IMR-90 (cell line): ENCODE measurements around the gene BCL2. TPM values are rescaled to one million over a fixed set of nuclear protein-coding genes. Genes with fewer than 3 reads are reported as not detected.

Experiments used
- ATAC-seq: fragments of 200-7000 bp; cut with Tn5 transposase; 2 replicates; pipeline ENCODE4 v1.9.1; 2020; ENCODE audit warnings: low read depth, mild to moderate bottlenecking, moderate library complexity
- BruUV-seq: library from RNA; stranded (reverse); fragments of 400-500 nt; replicated peaks from 2 replicates; lab custom pipeline; 2021; lab: Mats Ljungman, UMichigan
- CTCF ChIA-PET: fragments of 300-600 bp; formaldehyde crosslinking; extraction: SDS; loops from one replicate; lab custom pipeline; 2021; ENCODE audit warnings: antibody characterized with exemption; lab: Yijun Ruan, JAX
- POLR2A ChIA-PET: fragments of 300-600 bp; sonication (Branson Sonifier 250); formaldehyde crosslinking; loops from one replicate; lab custom pipeline; 2022; ENCODE audit warnings: antibody characterized with exemption; ENCODE audit not compliant: unreplicated experiment; lab: Charles Lee
- DNase-seq: peaks from one replicate; pipeline ENCODE4 v3.0.0; 2013
- H2AFZ ChIP-seq: replicated peaks from 2 replicates; pipeline ENCODE3; 2013; ENCODE audit warnings: low read length, mild to moderate bottlenecking; ENCODE audit not compliant: poor library complexity
- H2AK5ac ChIP-seq: 2 replicates; pipeline ENCODE4 v1.6.1; 2013; ENCODE audit warnings: low read depth, low read length, inconsistent platforms
- H2AK9ac ChIP-seq: replicated peaks from 2 replicates; pipeline ENCODE3; 2013; ENCODE audit warnings: mild to moderate bottlenecking, low read depth, low read length, moderate library complexity; ENCODE audit not compliant: poor library complexity
- H2BK120ac ChIP-seq: 2 replicates; pipeline ENCODE4 v1.6.1; 2013; ENCODE audit warnings: low read depth, low read length, inconsistent platforms
- H2BK15ac ChIP-seq: 3 replicates; pipeline ENCODE4 v1.6.1; 2013; ENCODE audit warnings: low read depth, low read length, inconsistent platforms
- H2BK20ac ChIP-seq: 2 replicates; pipeline ENCODE4 v1.6.1; 2013; ENCODE audit warnings: low read depth, mild to moderate bottlenecking, inconsistent platforms, low read length, moderate library complexity
- H2BK5ac ChIP-seq: 2 replicates; pipeline ENCODE4 v1.6.1; 2013; ENCODE audit warnings: mild to moderate bottlenecking, low read depth, low read length, inconsistent platforms; ENCODE audit not compliant: poor library complexity, severe bottlenecking
- H3K14ac ChIP-seq: replicated peaks from 2 replicates; pipeline ENCODE4 v1.6.1; 2013; ENCODE audit warnings: low read depth, low read length, inconsistent platforms
- H3K18ac ChIP-seq: 2 replicates; pipeline ENCODE4 v1.6.1; 2013; ENCODE audit warnings: low read depth, low read length, control low read depth
- H3K23ac ChIP-seq: 2 replicates; pipeline ENCODE4 v1.6.1; 2013; ENCODE audit warnings: low read depth, low read length, inconsistent platforms
- H3K27ac ChIP-seq: 2 replicates; pipeline ENCODE4 v1.5.1; 2013; ENCODE audit warnings: mild to moderate bottlenecking, control low read depth, low read length; ENCODE audit not compliant: insufficient read depth
- H3K27me3 ChIP-seq: 2 replicates; pipeline ENCODE4 v1.6.1; 2013; ENCODE audit warnings: low read length; ENCODE audit not compliant: control insufficient read depth, insufficient read depth
- H3K36me3 ChIP-seq: 2 replicates; pipeline ENCODE4 v1.6.1; 2013; ENCODE audit warnings: low read length, mixed read lengths; ENCODE audit not compliant: control insufficient read depth, insufficient read depth
- H3K4ac ChIP-seq: 2 replicates; pipeline ENCODE4 v1.6.1; 2013; ENCODE audit warnings: low read depth, low read length, inconsistent platforms
- H3K4me1 ChIP-seq: 2 replicates; pipeline ENCODE4 v1.6.1; 2013; ENCODE audit warnings: low read length, mixed read lengths; ENCODE audit not compliant: control insufficient read depth, insufficient read depth
- H3K4me2 ChIP-seq: 2 replicates; pipeline ENCODE4 v1.6.1; 2013; ENCODE audit warnings: low read depth, mild to moderate bottlenecking, control low read depth, low read length, moderate library complexity
- H3K4me3 ChIP-seq: 2 replicates; pipeline ENCODE4 v1.5.1; 2013; ENCODE audit warnings: low read depth, mild to moderate bottlenecking, control low read depth, low read length, moderate library complexity; ENCODE audit not compliant: insufficient read depth
- H3K56ac ChIP-seq: 2 replicates; pipeline ENCODE4 v1.6.1; 2013; ENCODE audit warnings: low read length, inconsistent platforms; ENCODE audit not compliant: insufficient read depth; ENCODE audit errors: extremely low read depth
- H3K79me1 ChIP-seq, 2 experiments: 2 replicates each; pipeline ENCODE4 v1.6.1; 2013; ENCODE audit warnings: low read length in 2 of 2, inconsistent platforms in 1 of 2, low read depth in 1 of 2
- H3K9ac ChIP-seq: 2 replicates; pipeline ENCODE4 v1.6.1; 2013; ENCODE audit warnings: low read depth, low read length, control low read depth
- H3K9me1 ChIP-seq: 2 replicates; pipeline ENCODE4 v1.6.1; 2013; ENCODE audit warnings: low read length, inconsistent platforms; ENCODE audit not compliant: insufficient read depth
- H3K9me3 ChIP-seq: 2 replicates; pipeline ENCODE4 v1.6.1; 2013; ENCODE audit warnings: low read length; ENCODE audit not compliant: control insufficient read depth, insufficient read depth
- H4K20me1 ChIP-seq: 2 replicates; pipeline ENCODE4 v1.6.1; 2013; ENCODE audit warnings: low read length, inconsistent platforms; ENCODE audit not compliant: insufficient read depth
- H4K5ac ChIP-seq: 2 replicates; pipeline ENCODE4 v1.6.1; 2013; ENCODE audit warnings: mild to moderate bottlenecking, low read depth, low read length, control low read depth
- H4K8ac ChIP-seq, 2 experiments: 2 replicates each; pipeline ENCODE4 v1.6.1; 2013; ENCODE audit warnings: low read depth in 2 of 2, low read length in 2 of 2, control low read depth in 1 of 2, inconsistent platforms in 1 of 2
- H4K91ac ChIP-seq: 2 replicates; pipeline ENCODE4 v1.6.1; 2013; ENCODE audit warnings: low read depth, low read length, inconsistent platforms; ENCODE audit not compliant: insufficient read depth
- BHLHE40 ChIP-seq: fragments of 150-350 bp; IDR thresholded peaks from 2 replicates; pipeline ENCODE4 v1.6.1; 2016; ENCODE audit warnings: mild to moderate bottlenecking, low read depth, low read length
- CEBPB ChIP-seq: IDR thresholded peaks from 2 replicates; pipeline ENCODE4 v1.6.1; 2012; ENCODE audit warnings: low read depth, low read length, improper control_type of control experiment
- FOS ChIP-seq: fragments of 150-350 bp; IDR thresholded peaks from 2 replicates; pipeline ENCODE4 v1.6.1; 2016; ENCODE audit warnings: low read depth, low read length
- MAFK ChIP-seq: IDR thresholded peaks from 2 replicates; pipeline ENCODE4 v1.6.1; 2012; ENCODE audit warnings: low read depth, low read length, improper control_type of control experiment
- MAZ ChIP-seq: IDR thresholded peaks from 2 replicates; pipeline ENCODE4 v1.6.1; 2012; ENCODE audit warnings: low read depth, mild to moderate bottlenecking, low read length, improper control_type of control experiment, moderate library complexity, borderline replicate concordance
- MXI1 ChIP-seq: IDR thresholded peaks from 2 replicates; pipeline ENCODE4 v1.6.1; 2012; ENCODE audit warnings: low read depth, mild to moderate bottlenecking, low read length, moderate library complexity, borderline replicate concordance
- NFE2L2 ChIP-seq: fragments of 150-350 bp; IDR thresholded peaks from 2 replicates; pipeline ENCODE4 v1.6.1; 2016; ENCODE audit warnings: low read depth, mild to moderate bottlenecking, low read length
- RAD21 ChIP-seq: IDR thresholded peaks from 2 replicates; pipeline ENCODE4 v1.6.1; 2012; ENCODE audit warnings: low read length, improper control_type of control experiment
- RCOR1 ChIP-seq: IDR thresholded peaks from 2 replicates; pipeline ENCODE4 v1.6.1; 2012; ENCODE audit warnings: mild to moderate bottlenecking, low read length, improper control_type of control experiment; ENCODE audit not compliant: insufficient replicate concordance
- RFX5 ChIP-seq: IDR thresholded peaks from 2 replicates; pipeline ENCODE4 v1.8.0; 2012; ENCODE audit warnings: low read depth, mild to moderate bottlenecking, low read length, moderate library complexity
- SMC3 ChIP-seq: fragments of 150-350 bp; IDR thresholded peaks from 2 replicates; pipeline ENCODE4 v1.6.1; 2016; ENCODE audit warnings: low read depth, mild to moderate bottlenecking, antibody characterized with exemption, low read length, moderate library complexity
- WGBS, 2 experiments: methylation state at CpG; one replicate each; pipeline versions ENCODE4 v1.1.5 to v1.1.7; 2013; ENCODE audit warnings: missing lambda C conversion rate in 2 of 2; ENCODE audit not compliant: insufficient read length in 1 of 2; ENCODE audit errors: extremely low coverage in 2 of 2; 5-methylcytosine and 5-hydroxymethylcytosine counted together
- dilution Hi-C: fragments of 300-500 bp; cut with HindIII; formaldehyde crosslinking; loops from one replicate; pipeline ENCODE4 v1.14.3; 2018; ENCODE audit warnings: low sequenced_read_pairs; ENCODE audit not compliant: unreplicated experiment
- in situ Hi-C: fragments of 300-500 bp; cut with MboI; formaldehyde crosslinking; loops from 3 replicates; pipeline ENCODE4 v1.14.3; 2019; ENCODE audit warnings: low sequenced_read_pairs, inconsistent platforms, mixed read lengths
- intact Hi-C: fragments of 100-400 bp; cut with micrococcal nuclease; formaldehyde crosslinking; loops from 2 replicates; pipeline ENCODE4 v1.10.0; 2022
- polyA plus RNA-seq, 3 experiments: library from polyadenylated mRNA; depleted of rRNA; stranded (reverse); fragments of >200 nt; gene quantifications; 2 replicates each; pipeline ENCODE4 v1.2.3, GENCODE V29; 2012; ENCODE audit warnings: low replicate concordance in 1 of 3
- total RNA-seq: library from RNA; depleted of rRNA; stranded (reverse); fragments of >200 nt; gene quantifications from 2 replicates; pipeline ENCODE4 v1.2.3, GENCODE V29; 2012
- TF ChIP-seq, protein P1 (sequence below): conservative IDR thresholded peaks from 2 replicates; pipeline ENCODE4 v1.5.1; 2012; ENCODE audit warnings: mild to moderate bottlenecking, low read depth, low read length, improper control_type of control experiment
- TF ChIP-seq, protein P2 (sequence below): fragments of 150-350 bp; IDR thresholded peaks from 2 replicates; pipeline ENCODE4 v1.6.1; 2017; ENCODE audit warnings: mild to moderate bottlenecking, antibody characterized with exemption, low read length, low read depth
- TF ChIP-seq, protein P3 (sequence below): fragments of 150-350 bp; IDR thresholded peaks from 2 replicates; pipeline ENCODE4 v1.6.1; 2016; ENCODE audit warnings: low read depth, mild to moderate bottlenecking, low read length, moderate library complexity, borderline replicate concordance

The BCL2 gene
- total and polyA plus RNA-seq, 2 of the 4 experiments (the other 2 are of a cell fraction) = 0.24 to 0.54 TPM

DNA sequence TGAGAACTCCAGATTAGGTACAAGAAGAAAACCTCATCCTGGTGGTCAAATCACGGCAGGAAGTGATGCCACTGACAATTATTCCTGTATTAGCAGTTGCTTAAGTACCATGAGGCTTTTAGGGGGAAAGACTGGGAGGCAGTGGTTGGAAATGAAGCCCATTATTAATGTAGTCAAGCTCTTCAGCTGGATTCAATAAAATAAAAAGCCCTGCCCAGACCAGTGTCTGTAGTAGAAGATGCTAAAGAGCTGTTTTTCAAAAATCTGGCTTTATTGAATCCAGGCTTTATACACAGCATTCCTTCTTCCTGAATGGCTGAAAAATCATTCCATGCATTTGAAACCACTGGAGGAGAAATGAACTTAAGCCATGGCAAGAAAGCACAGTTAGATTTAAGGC is 155.2 kb downstream of the BCL2 start:
- H3K18ac ChIP-seq = no peak overlapping the region
- ATAC-seq (no peak), DNase-seq (no peak)
- intact Hi-C loops = no loop called here
- no peak overlapping the region for H3K27ac ChIP-seq
- H3K27me3 ChIP-seq = no peaks in the 10 kb centered on the region
- no peak overlapping the region for H3K14ac ChIP-seq
- H2BK120ac ChIP-seq = no peak overlapping the region
- H3K56ac ChIP-seq = no peak overlapping the region
- H2AK5ac ChIP-seq = no peak overlapping the region
- in situ Hi-C loops = no loop called here
- ChIA-PET CTCF (no interaction called here), POLR2A (no interaction called here)
- no peak overlapping the region for H3K23ac ChIP-seq
- H3K79me1 ChIP-seq = no peaks in the 10 kb centered on the region
- H3K4ac ChIP-seq = no peak overlapping the region
- dilution Hi-C loops = no loop called here
- no peak overlapping the region for H4K91ac ChIP-seq
- BruUV-seq = no TSS peak
- no peak overlapping the region for H3K4me3 ChIP-seq
- H4K20me1 ChIP-seq = no peaks in the 10 kb centered on the region
- H2BK15ac ChIP-seq = no peak overlapping the region
- H4K8ac ChIP-seq = no peak overlapping the region
- H2AK9ac ChIP-seq = no peak overlapping the region
- no peak overlapping the region for H3K4me2 ChIP-seq
- no peak overlapping the region for H4K5ac ChIP-seq
- H3K9me1 ChIP-seq = peaks cover 9% of the 10 kb centered on the region
- H3K36me3 ChIP-seq = no peaks in the 10 kb centered on the region
- H3K9ac ChIP-seq = no peak overlapping the region
- H2BK5ac ChIP-seq = no peak overlapping the region
- H2BK20ac ChIP-seq = no peak overlapping the region
- WGBS, 2 experiments = no CpG with 5 or more reads among the region's 1 CpG
- TF ChIP-seq BHLHE40 = no peak
- no peak for TF ChIP-seq CEBPB
- no peak for TF ChIP-seq NFE2L2
- TF ChIP-seq, protein P1, sequence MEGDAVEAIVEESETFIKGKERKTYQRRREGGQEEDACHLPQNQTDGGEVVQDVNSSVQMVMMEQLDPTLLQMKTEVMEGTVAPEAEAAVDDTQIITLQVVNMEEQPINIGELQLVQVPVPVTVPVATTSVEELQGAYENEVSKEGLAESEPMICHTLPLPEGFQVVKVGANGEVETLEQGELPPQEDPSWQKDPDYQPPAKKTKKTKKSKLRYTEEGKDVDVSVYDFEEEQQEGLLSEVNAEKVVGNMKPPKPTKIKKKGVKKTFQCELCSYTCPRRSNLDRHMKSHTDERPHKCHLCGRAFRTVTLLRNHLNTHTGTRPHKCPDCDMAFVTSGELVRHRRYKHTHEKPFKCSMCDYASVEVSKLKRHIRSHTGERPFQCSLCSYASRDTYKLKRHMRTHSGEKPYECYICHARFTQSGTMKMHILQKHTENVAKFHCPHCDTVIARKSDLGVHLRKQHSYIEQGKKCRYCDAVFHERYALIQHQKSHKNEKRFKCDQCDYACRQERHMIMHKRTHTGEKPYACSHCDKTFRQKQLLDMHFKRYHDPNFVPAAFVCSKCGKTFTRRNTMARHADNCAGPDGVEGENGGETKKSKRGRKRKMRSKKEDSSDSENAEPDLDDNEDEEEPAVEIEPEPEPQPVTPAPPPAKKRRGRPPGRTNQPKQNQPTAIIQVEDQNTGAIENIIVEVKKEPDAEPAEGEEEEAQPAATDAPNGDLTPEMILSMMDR = no peak
- TF ChIP-seq, protein P2, sequence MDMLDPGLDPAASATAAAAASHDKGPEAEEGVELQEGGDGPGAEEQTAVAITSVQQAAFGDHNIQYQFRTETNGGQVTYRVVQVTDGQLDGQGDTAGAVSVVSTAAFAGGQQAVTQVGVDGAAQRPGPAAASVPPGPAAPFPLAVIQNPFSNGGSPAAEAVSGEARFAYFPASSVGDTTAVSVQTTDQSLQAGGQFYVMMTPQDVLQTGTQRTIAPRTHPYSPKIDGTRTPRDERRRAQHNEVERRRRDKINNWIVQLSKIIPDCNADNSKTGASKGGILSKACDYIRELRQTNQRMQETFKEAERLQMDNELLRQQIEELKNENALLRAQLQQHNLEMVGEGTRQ = no peak
- TF ChIP-seq RFX5 = no peak
- TF ChIP-seq, protein P3, sequence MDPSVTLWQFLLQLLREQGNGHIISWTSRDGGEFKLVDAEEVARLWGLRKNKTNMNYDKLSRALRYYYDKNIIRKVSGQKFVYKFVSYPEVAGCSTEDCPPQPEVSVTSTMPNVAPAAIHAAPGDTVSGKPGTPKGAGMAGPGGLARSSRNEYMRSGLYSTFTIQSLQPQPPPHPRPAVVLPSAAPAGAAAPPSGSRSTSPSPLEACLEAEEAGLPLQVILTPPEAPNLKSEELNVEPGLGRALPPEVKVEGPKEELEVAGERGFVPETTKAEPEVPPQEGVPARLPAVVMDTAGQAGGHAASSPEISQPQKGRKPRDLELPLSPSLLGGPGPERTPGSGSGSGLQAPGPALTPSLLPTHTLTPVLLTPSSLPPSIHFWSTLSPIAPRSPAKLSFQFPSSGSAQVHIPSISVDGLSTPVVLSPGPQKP = no peak
- no peak for TF ChIP-seq RAD21
- no peak for TF ChIP-seq MAFK
- no peak for TF ChIP-seq SMC3
- TF ChIP-seq FOS = no peak
- TF ChIP-seq MAZ = no peak
- no peak for TF ChIP-seq MXI1
- TF ChIP-seq RCOR1 = no peak
- H3K4me1 ChIP-seq = peaks cover 6% of the 10 kb centered on the region; the same call in 1 of the 2 replicates
- H2AFZ ChIP-seq = no peak overlapping the region
- no peaks in the 10 kb centered on the region for H3K9me3 ChIP-seq
